HCT116 (cell line): ENCODE measurements around the gene SDK2. TPM values are rescaled to one million over a fixed set of nuclear protein-coding genes. Genes with fewer than 3 reads are reported as not detected.

Experiments used
- ATAC-seq: fragments of 200-7000 bp; cut with Tn5 transposase; 2 replicates; pipeline ENCODE4 v1.9.1; 2020; ENCODE audit warnings: mild to moderate bottlenecking, moderate library complexity
- BruUV-seq: library from RNA; stranded (reverse); fragments of 400-500 nt; replicated peaks from 2 replicates; lab custom pipeline; 2021; lab: Mats Ljungman, UMichigan
- CTCF ChIA-PET: fragments of 300-600 bp; sonication (Branson Sonifier 250); formaldehyde crosslinking; loops from one replicate; lab custom pipeline; 2021; ENCODE audit warnings: antibody characterized with exemption; lab: Charles Lee
- POLR2A ChIA-PET: fragments of 300-600, 350-600 bp; sonication (Branson Sonifier 250); formaldehyde crosslinking; loops from one replicate; lab custom pipeline; 2021; ENCODE audit warnings: antibody characterized with exemption; lab: Charles Lee
- RAD21 ChIA-PET, 2 experiments: fragments of 300-600 bp; sonication (Branson Sonifier 250); formaldehyde crosslinking; loops; one replicate each; lab custom pipeline; 2023; ENCODE audit warnings: low total read pairs in 2 of 2; ENCODE audit not compliant: uncharacterized antibody in 2 of 2, unreplicated experiment in 2 of 2, low non-redundant PET in 1 of 2; lab: Charles Lee
- DNase-seq: peaks from one replicate; pipeline ENCODE4 v3.0.0-alpha.2; 2010; ENCODE audit warnings: low read depth, low spot score
- H2AFZ ChIP-seq: fragments of 200-600 bp; shearing (Covaris generic), sonication (generic); 2 replicates; pipeline ENCODE4 v1.6.1; 2017; ENCODE audit warnings: low read depth, mixed run types, mixed read lengths, antibody characterized with exemption, low read length; ENCODE audit not compliant: poor library complexity, severe bottlenecking
- H3K27ac ChIP-seq: 2 replicates; pipeline ENCODE4 v1.5.1; 2012; ENCODE audit warnings: low read depth, low read length
- H3K27me3 ChIP-seq: fragments of 200-600 bp; sonication (generic); 2 replicates; pipeline ENCODE4 v1.6.1; 2016; ENCODE audit warnings: mixed run types, low read length, mixed read lengths; ENCODE audit not compliant: insufficient read depth
- H3K36me3 ChIP-seq, 2 experiments: fragments of 200-500 bp in 1 of 2; fragments of 200-600 bp in 1 of 2; sonication (Bioruptor generic) in 1 of 2; sonication (generic) in 1 of 2; 2 replicates each; pipeline versions ENCODE4 v1.5.1 to v1.6.1; 2014 to 2016; ENCODE audit warnings: low read length in 2 of 2, inconsistent platforms in 1 of 2, mixed read lengths in 1 of 2, mixed run types in 1 of 2; ENCODE audit not compliant: insufficient read depth in 2 of 2, control insufficient read depth in 1 of 2
- H3K4me1 ChIP-seq, 2 experiments: fragments of 200-600 bp in 1 of 2; sonication (generic) in 1 of 2; 2 replicates each; pipeline versions ENCODE4 v1.5.1 to v1.6.1; 2012 to 2017; ENCODE audit warnings: low read length in 2 of 2, inconsistent platforms in 1 of 2, mild to moderate bottlenecking in 1 of 2, mixed read lengths in 1 of 2, mixed run types in 1 of 2, moderate library complexity in 1 of 2; ENCODE audit not compliant: insufficient read depth in 2 of 2, control insufficient read depth in 1 of 2
- H3K4me2 ChIP-seq: fragments of 200-600 bp; sonication (generic); 2 replicates; pipeline ENCODE4 v1.6.1; 2017; ENCODE audit warnings: mixed run types, low read length, mixed read lengths
- H3K4me3 ChIP-seq, 2 experiments: fragments of 200-600 bp in 1 of 2; sonication (generic) in 1 of 2; replicated peaks in 1 of 2; 2 replicates each; pipeline ENCODE4 v1.5.1; 2011 to 2016; ENCODE audit warnings: low read length in 2 of 2, control low read depth in 1 of 2, low read depth in 1 of 2, mild to moderate bottlenecking in 1 of 2, mixed read lengths in 1 of 2, mixed run types in 1 of 2
- H3K79me2 ChIP-seq: fragments of 200-600 bp; sonication (generic); 2 replicates; pipeline ENCODE4 v1.6.1; 2017; ENCODE audit warnings: mild to moderate bottlenecking, mixed run types, low read length, moderate library complexity, mixed read lengths; ENCODE audit not compliant: insufficient read depth
- H3K9ac ChIP-seq: fragments of 200-600 bp; sonication (generic); 2 replicates; pipeline ENCODE4 v1.6.1; 2016; ENCODE audit warnings: low read length, mixed read lengths
- H3K9me2 ChIP-seq: fragments of 200-600 bp; sonication (generic), shearing (Covaris generic); 2 replicates; pipeline ENCODE4 v1.6.1; 2017; ENCODE audit warnings: mixed run types, mild to moderate bottlenecking, moderate library complexity; ENCODE audit not compliant: insufficient read depth
- H3K9me3 ChIP-seq, 2 experiments: fragments of 200-500 bp in 1 of 2; fragments of 200-600 bp in 1 of 2; sonication (Bioruptor generic) in 1 of 2; sonication (generic) in 1 of 2; 2 replicates each; pipeline ENCODE4 v1.6.1; 2014 to 2017; ENCODE audit warnings: low read length in 2 of 2, mixed read lengths in 2 of 2, inconsistent platforms in 1 of 2, low read depth in 1 of 2, mild to moderate bottlenecking in 1 of 2, mixed run types in 1 of 2, moderate library complexity in 1 of 2; ENCODE audit not compliant: control insufficient read depth in 1 of 2, insufficient read depth in 1 of 2
- H4K20me1 ChIP-seq: fragments of 200-600 bp; sonication (generic), shearing (Covaris generic); 2 replicates; pipeline ENCODE4 v1.6.1; 2017; ENCODE audit warnings: mixed run types, mild to moderate bottlenecking, moderate library complexity; ENCODE audit not compliant: insufficient read depth
- ATF3 ChIP-seq: IDR thresholded peaks from 2 replicates; pipeline ENCODE4 v1.6.1; 2012
- CBX3 ChIP-seq: IDR thresholded peaks from 2 replicates; pipeline ENCODE4 v1.6.1; 2012; ENCODE audit warnings: low read depth
- CTCF ChIP-seq, 3 experiments: fragments of 200-600 bp in 1 of 3; sonication (generic) in 1 of 3; IDR thresholded peaks in 2 of 3; conservative IDR thresholded peaks in 1 of 3; 2 replicates each; pipeline ENCODE4 v1.5.1; 2012 to 2017; ENCODE audit warnings: low read depth in 2 of 3, low read length in 2 of 3, antibody characterized with exemption in 1 of 3, borderline replicate concordance in 1 of 3, control low read depth in 1 of 3, mild to moderate bottlenecking in 1 of 3, mixed read lengths in 1 of 3, mixed run types in 1 of 3, moderate library complexity in 1 of 3; ENCODE audit not compliant: insufficient read depth in 1 of 3
- EGR1 ChIP-seq: IDR thresholded peaks from 2 replicates; pipeline ENCODE4 v1.6.1; 2012; ENCODE audit warnings: low read depth
- ELF1 ChIP-seq: IDR thresholded peaks from 2 replicates; pipeline ENCODE4 v1.6.1; 2012; ENCODE audit warnings: low read depth, borderline replicate concordance
- EZH2 ChIP-seq: fragments of 200-600 bp; sonication (generic); IDR thresholded peaks from 2 replicates; pipeline ENCODE4 v1.6.1; 2017; ENCODE audit warnings: antibody characterized with exemption, mixed run types
- EZH2phosphoT487 ChIP-seq: fragments of 200-600 bp; IDR thresholded peaks from 2 replicates; pipeline ENCODE4 v1.6.1; 2018; ENCODE audit warnings: antibody characterized with exemption, borderline replicate concordance
- FOSL1 ChIP-seq: IDR thresholded peaks from 2 replicates; pipeline ENCODE4 v1.6.1; 2012; ENCODE audit warnings: low read depth
- MAX ChIP-seq: IDR thresholded peaks from 2 replicates; pipeline ENCODE4 v1.6.1; 2012
- RAD21 ChIP-seq: IDR thresholded peaks from 2 replicates; pipeline ENCODE4 v1.6.1; 2012; ENCODE audit warnings: low read depth, mild to moderate bottlenecking
- SIN3A ChIP-seq: IDR thresholded peaks from 2 replicates; pipeline ENCODE4 v1.6.1; 2012; ENCODE audit warnings: low read depth
- SP1 ChIP-seq: IDR thresholded peaks from 2 replicates; pipeline ENCODE4 v1.6.1; 2012; ENCODE audit warnings: low read depth
- SRF ChIP-seq: IDR thresholded peaks from 2 replicates; pipeline ENCODE4 v1.6.1; 2012; ENCODE audit warnings: low read depth
- TCF7L2 ChIP-seq: IDR thresholded peaks from 2 replicates; pipeline ENCODE4 v1.7.0; 2011; ENCODE audit warnings: borderline replicate concordance, inconsistent platforms; ENCODE audit not compliant: insufficient read depth, insufficient read length; ENCODE audit errors: extremely low read depth
- YY1 ChIP-seq: IDR thresholded peaks from 2 replicates; pipeline ENCODE4 v1.6.1; 2011; ENCODE audit warnings: low read length, low read depth, moderate library complexity, mild to moderate bottlenecking; ENCODE audit not compliant: insufficient replicate concordance; ENCODE audit errors: extremely low read depth
- ZFX ChIP-seq: fragments of 450-650 bp; IDR thresholded peaks from 2 replicates; pipeline ENCODE4 v1.6.1; 2017
- ZNF274 ChIP-seq: fragments of 200-500 bp; sonication (Bioruptor generic); IDR thresholded peaks from 2 replicates; pipeline ENCODE4 v1.6.1; 2014; ENCODE audit warnings: mild to moderate bottlenecking, low read depth, low read length, inconsistent platforms
- intact Hi-C: fragments of 100-400 bp; cut with micrococcal nuclease; formaldehyde crosslinking; loops from 2 replicates; pipeline ENCODE4 v1.10.0; 2022
- total RNA-seq: library from RNA; stranded (reverse); gene quantifications from one replicate; pipeline ENCODE4 v1.2.1, GENCODE V29; 2021; ENCODE audit not compliant: unreplicated experiment

Gene SDK2
- total RNA-seq, 1 experiment from 2014 or later, result 0.10 TPM

- DNase-seq, result no peak
- no peaks in the 10 kb centered on the region for H3K9me2 ChIP-seq
- POLR2A ChIA-PET, result interaction anchor here (0.8 kb wide), 1 partner anchor 10 kb away, joined by 3 read pairs; no protein-coding TSS in a partner anchor
- BruUV-seq, result no TSS peak
- no peaks in the 10 kb centered on the region for H4K20me1 ChIP-seq
- H3K9me3 ChIP-seq, result no peaks in the 10 kb centered on the region
- H3K9ac ChIP-seq, result no peak overlapping the region
- H3K36me3 ChIP-seq, result no peaks in the 10 kb centered on the region
- TF ChIP-seq EZH2phosphoT487 (no peak), ZNF274 (no peak), EGR1 (no peak), SP1 (no peak), SIN3A (no peak), MAX (no peak), TCF7L2 (no peak), CTCF (IDR thresholded peaks at IDR 0.05 in 2 of 3, conservative IDR thresholded peaks at IDR 0.05 in 1 of 3; ENCODE audit: borderline replicate concordance in 1 of 3, insufficient read depth in 1 of 3, low read depth in 2 of 3, low read length in 2 of 3) (no peak), ZFX (no peak), EZH2 (no peak), YY1 (no peak), SRF (no peak), CBX3 (no peak), FOSL1 (no peak), RAD21 (no peak), ELF1 (no peak), ATF3 (no peak)
- H3K79me2 ChIP-seq, result no peaks in the 10 kb centered on the region
- H3K4me1 ChIP-seq, result peaks cover 0 to 8% of the 10 kb centered on the region in 2 experiments; a peak in 1 of 4 replicates
- H3K27me3 ChIP-seq, result no peaks in the 10 kb centered on the region
- CTCF ChIA-PET, result interaction anchor here (1.6 to 2.1 kb wide), 2 partner anchors 8 to 51 kb away, joined by 5 to 6 read pairs; no protein-coding TSS in a partner anchor
- no peak for ATAC-seq
- no peak overlapping the region for H3K27ac ChIP-seq
- RAD21 ChIA-PET, result no interaction called here
- H3K4me2 ChIP-seq, result no peak overlapping the region
- H3K4me3 ChIP-seq, result no peak overlapping the region
- no peak overlapping the region for H2AFZ ChIP-seq
- intact Hi-C loops, result no loop called here
Observed at GRCh38 chr17:73318836-73319235, 325.4 kb downstream of the SDK2 start.
